ENCODE data around the gene TRIOBP. TPM values are rescaled to one million over a fixed set of nuclear protein-coding genes. Genes with fewer than 3 reads are reported as not detected.

Gene TRIOBP
- total RNA-seq, 6 experiments from 2014 or later, result 74.3 to 92.5 (median 91.6) TPM

- Mint-ChIP-seq H3K36me3 (ENCODE audit: low read depth) (peaks cover 31% of the 10 kb centered on the region), H3K4me1 (ENCODE audit: low read depth) (peaks cover 43% of the 10 kb centered on the region), H3K27ac (peak overlapping the region; percentile 94), H3K27me3 (ENCODE audit: insufficient read depth) (peaks cover 29% of the 10 kb centered on the region), H3K4me3 (peak overlapping the region; percentile 95), H3K9me3 (no peaks in the 10 kb centered on the region)
- DNase-seq, result peak; percentile 96
- TF ChIP-seq CTCF (IDR thresholded peaks at IDR 0.05), result no peak
Observed at GRCh38 chr22:37676736-37677492, 19.9 kb upstream of the TRIOBP start.

- no peak for DNase-seq
- H3K4me1 Mint-ChIP-seq (ENCODE audit: low read depth), result peaks cover 43% of the 10 kb centered on the region
- TF ChIP-seq CTCF (IDR thresholded peaks at IDR 0.05), result no peak
- H3K9me3 Mint-ChIP-seq, result no peaks in the 10 kb centered on the region
- peaks cover 31% of the 10 kb centered on the region for H3K36me3 Mint-ChIP-seq (ENCODE audit: low read depth)
- peak overlapping the region; percentile 95 for H3K4me3 Mint-ChIP-seq
- H3K27me3 Mint-ChIP-seq (ENCODE audit: insufficient read depth), result peaks cover 29% of the 10 kb centered on the region
- H3K27ac Mint-ChIP-seq, result peak overlapping the region; percentile 94
Observed at GRCh38 chr22:37677493-37677974, 19.3 kb upstream of the TRIOBP start.

GRCh38 chr22:37678372-37678771, 18.5 kb upstream of the TRIOBP start:
- Mint-ChIP-seq H3K36me3 (ENCODE audit: low read depth) (peaks cover 31% of the 10 kb centered on the region), H3K27ac (peak overlapping the region; percentile 94), H3K4me1 (ENCODE audit: low read depth) (peaks cover 43% of the 10 kb centered on the region), H3K4me3 (peak overlapping the region; percentile 95), H3K9me3 (no peaks in the 10 kb centered on the region), H3K27me3 (ENCODE audit: insufficient read depth) (peaks cover 29% of the 10 kb centered on the region)
- TF ChIP-seq CTCF (IDR thresholded peaks at IDR 0.05), result no peak
- DNase-seq, result no peak

- no peaks in the 10 kb centered on the region for H3K9me3 Mint-ChIP-seq
- peaks cover 32% of the 10 kb centered on the region for H3K4me1 Mint-ChIP-seq (ENCODE audit: low read depth)
- peak overlapping the region; percentile 95 for H3K4me3 Mint-ChIP-seq
- H3K27ac Mint-ChIP-seq, result peak overlapping the region; percentile 94
- peaks cover 31% of the 10 kb centered on the region for H3K36me3 Mint-ChIP-seq (ENCODE audit: low read depth)
- peaks cover 29% of the 10 kb centered on the region for H3K27me3 Mint-ChIP-seq (ENCODE audit: insufficient read depth)
- TF ChIP-seq CTCF (IDR thresholded peaks at IDR 0.05), result no peak
- no peak for DNase-seq
Observed at GRCh38 chr22:37679670-37680069, 17.2 kb upstream of the TRIOBP start.

- peak overlapping the region; percentile 94 for H3K27ac Mint-ChIP-seq
- peak; percentile 28 for DNase-seq
- H3K4me1 Mint-ChIP-seq (ENCODE audit: low read depth), result peaks cover 32% of the 10 kb centered on the region
- no peak for TF ChIP-seq CTCF (IDR thresholded peaks at IDR 0.05)
- H3K4me3 Mint-ChIP-seq, result peak overlapping the region; percentile 95
- H3K27me3 Mint-ChIP-seq (ENCODE audit: insufficient read depth), result peaks cover 26% of the 10 kb centered on the region
- peaks cover 31% of the 10 kb centered on the region for H3K36me3 Mint-ChIP-seq (ENCODE audit: low read depth)
- H3K9me3 Mint-ChIP-seq, result no peaks in the 10 kb centered on the region
Observed at GRCh38 chr22:37680191-37680851, 16.5 kb upstream of the TRIOBP start.
